GM18870 (cell line): ENCODE data around the gene SRMS.

Experiments used
- ATAC-seq: cut with Tn5 transposase; IDR thresholded peaks from one replicate; pipeline ENCODE4 v1.9.1; 2021; ENCODE audit warnings: moderate library complexity; ENCODE audit not compliant: unreplicated experiment

Gene SRMS

GRCh38 chr20:63492518-63492917 lies 55.0 kb downstream of the SRMS start:
- no peak for ATAC-seq

GRCh38 chr20:63491635-63492230 lies 55.8 kb downstream of the SRMS start:
- ATAC-seq = no peak

GRCh38 chr20:63491078-63491477 lies 56.5 kb downstream of the SRMS start:
- ATAC-seq = no peak
